CD14-positive monocyte (primary cell): ENCODE results near the gene ELF1. TPM values are rescaled to one million over a fixed set of nuclear protein-coding genes. Genes with fewer than 3 reads are reported as not detected.

Experiments used
- DNase-seq, 3 donors: peaks; one replicate each; pipeline ENCODE4 v3.0.0-alpha.2; 2011 to 2022
- H2AFZ ChIP-seq: 2 replicates; pipeline ENCODE4 v1.6.0; 2012; ENCODE audit warnings: mild to moderate bottlenecking, low read depth, low read length, inconsistent platforms; ENCODE audit not compliant: insufficient read depth, poor library complexity, severe bottlenecking
- H3K27ac ChIP-seq, 2 donors: 1 replicate in 1 of 2; 2 replicates in 1 of 2; pipeline ENCODE4 v1.5.1; 2012 to 2013; ENCODE audit warnings: low read length in 2 of 2, control low read depth in 1 of 2, inconsistent platforms in 1 of 2, low read depth in 1 of 2, mild to moderate bottlenecking in 1 of 2
- H3K27me3 ChIP-seq, 2 donors: one replicate each; pipeline versions ENCODE4 v1.6.0 to v1.6.1; 2011 to 2013; ENCODE audit warnings: low read length in 2 of 2; ENCODE audit not compliant: control insufficient read depth in 2 of 2, insufficient read depth in 2 of 2
- H3K36me3 ChIP-seq, 2 donors: replicated peaks in 1 of 2; 1 replicate in 1 of 2; 2 replicates in 1 of 2; pipeline versions ENCODE4 v1.5.1 to v1.6.1; 2012 to 2013; ENCODE audit warnings: low read length in 2 of 2, control low read depth in 1 of 2, inconsistent platforms in 1 of 2, mild to moderate bottlenecking in 1 of 2; ENCODE audit not compliant: insufficient read depth in 2 of 2, control insufficient read depth in 1 of 2
- H3K4me1 ChIP-seq, 2 donors: 1 replicate in 1 of 2; 2 replicates in 1 of 2; pipeline versions ENCODE4 v1.5.1 to v1.6.1; 2012 to 2013; ENCODE audit warnings: low read length in 2 of 2, control low read depth in 1 of 2, inconsistent platforms in 1 of 2, mild to moderate bottlenecking in 1 of 2, moderate library complexity in 1 of 2; ENCODE audit not compliant: insufficient read depth in 2 of 2, control insufficient read depth in 1 of 2
- H3K4me2 ChIP-seq: replicated peaks from 2 replicates; pipeline ENCODE3; 2012; ENCODE audit warnings: low read length, moderate library complexity, mild to moderate bottlenecking; ENCODE audit not compliant: poor library complexity, severe bottlenecking; ENCODE audit errors: extremely low read depth
- H3K4me3 ChIP-seq, 3 experiments: fragments of 200-600 bp in 1 of 3; sonication (generic) in 1 of 3; replicated peaks in 1 of 3; 1 replicate in 2 of 3; 2 replicates in 1 of 3; pipeline ENCODE4 v1.5.1; 2011 to 2013; ENCODE audit warnings: low read length in 3 of 3, mild to moderate bottlenecking in 3 of 3, control low read depth in 2 of 3, low read depth in 2 of 3, inconsistent platforms in 1 of 3, moderate library complexity in 1 of 3
- H3K79me2 ChIP-seq: 2 replicates; pipeline ENCODE4 v1.6.0; 2012; ENCODE audit warnings: mild to moderate bottlenecking, control low read depth, inconsistent platforms, low read length, moderate library complexity; ENCODE audit not compliant: insufficient read depth
- H3K9ac ChIP-seq: 2 replicates; pipeline ENCODE4 v1.6.0; 2017; ENCODE audit warnings: low read length, mild to moderate bottlenecking; ENCODE audit not compliant: insufficient read depth, poor library complexity, severe bottlenecking
- H3K9me3 ChIP-seq, 2 donors: replicated peaks in 1 of 2; 1 replicate in 1 of 2; 2 replicates in 1 of 2; pipeline versions ENCODE4 v1.5.1 to v1.6.1; 2012 to 2013; ENCODE audit warnings: low read length in 2 of 2, control low read depth in 1 of 2; ENCODE audit not compliant: control insufficient read depth in 1 of 2, insufficient read depth in 1 of 2
- H4K20me1 ChIP-seq: 2 replicates; pipeline ENCODE4 v1.6.0; 2012; ENCODE audit warnings: mild to moderate bottlenecking, low read length, control low read depth, moderate library complexity; ENCODE audit not compliant: insufficient read depth
- H3K27ac Mint-ChIP-seq, 7 donors: one replicate each; pipeline ENCODE4 v1.8.0; 2020; ENCODE audit warnings: mild to moderate bottlenecking in 7 of 7, mixed read lengths in 7 of 7, moderate library complexity in 6 of 7, inconsistent platforms in 2 of 7
- H3K27me3 Mint-ChIP-seq, 3 donors: one replicate each; pipeline ENCODE4 v1.8.0; 2021 to 2022; ENCODE audit warnings: low read depth in 3 of 3, mild to moderate bottlenecking in 3 of 3, mixed read lengths in 3 of 3, moderate library complexity in 3 of 3, inconsistent platforms in 1 of 3
- H3K36me3 Mint-ChIP-seq, 2 donors: one replicate each; pipeline ENCODE4 v1.8.0; 2020; ENCODE audit warnings: mixed read lengths in 2 of 2, inconsistent platforms in 1 of 2, mild to moderate bottlenecking in 1 of 2
- H3K4me1 Mint-ChIP-seq: one replicate; pipeline ENCODE4 v1.8.0; 2020; ENCODE audit warnings: mild to moderate bottlenecking, mixed read lengths
- H3K4me3 Mint-ChIP-seq, 2 donors: one replicate each; pipeline ENCODE4 v1.8.0; 2020; ENCODE audit warnings: mild to moderate bottlenecking in 2 of 2, mixed read lengths in 2 of 2, moderate library complexity in 1 of 2
- H3K9me3 Mint-ChIP-seq, 7 donors: one replicate each; pipeline ENCODE4 v1.8.0; 2020 to 2022; ENCODE audit warnings: mixed read lengths in 7 of 7, mild to moderate bottlenecking in 6 of 7, moderate library complexity in 6 of 7, inconsistent platforms in 2 of 7
- CTCF ChIP-seq: fragments of 200-600 bp; IDR thresholded peaks from one replicate; pipeline ENCODE4 v1.8.0; 2022; ENCODE audit warnings: antibody characterized with exemption, mild to moderate bottlenecking
- WGBS: methylation state at CpG from one replicate; pipeline ENCODE4 v1.1.5; 2013; ENCODE audit warnings: missing lambda C conversion rate; ENCODE audit not compliant: insufficient coverage; 5-methylcytosine and 5-hydroxymethylcytosine counted together
- intact Hi-C, 2 donors: fragments of 100-400 bp; cut with micrococcal nuclease; formaldehyde crosslinking; loops; one replicate each; pipeline versions ENCODE4 v1.15.0 to v1.15.1; 2023
- polyA plus RNA-seq, 3 donors: library from polyadenylated mRNA; depleted of rRNA in 1 of 3; unstranded in 2 of 3; stranded (reverse) in 1 of 3; fragments of 300-500 nt in 2 of 3; fragments of >200 nt in 1 of 3; fragmentation: Illumina TruSeq in 2 of 3; gene quantifications; 1 replicate in 2 of 3; 2 replicates in 1 of 3; pipeline ENCODE4 v1.2.3, GENCODE V29; 2012 to 2021

The ELF1 gene
- polyA plus RNA-seq, 3 donors = 63.1 to 83.3 (median 83.3) TPM

- H3K9ac ChIP-seq = no peak overlapping the region
- H3K4me3 Mint-ChIP-seq = no peak overlapping the region
- intact Hi-C loops = no loop called here
These were observed 72.6 kb downstream of the ELF1 start for GRCh38 chr13:40946485-40946884.

GRCh38 chr13:40943073-40943472 is 76.0 kb downstream of the ELF1 start:
- Mint-ChIP-seq H3K4me3 (no peak overlapping the region), H3K9me3 (no peaks in the 10 kb centered on the region), H3K4me1 (peaks cover 2% of the 10 kb centered on the region), H3K27me3 (no peaks in the 10 kb centered on the region), H3K27ac (peak overlapping the region in 2 of 7 donors; percentile 15 to 66), H3K36me3 (peaks cover 81 to 99% of the 10 kb centered on the region in 2 donors)
- Histone ChIP-seq H3K4me1 (no peaks in the 10 kb centered on the region), H3K27ac (peak overlapping the region in 1 of 2 donors; percentile 15), H3K9ac (no peak overlapping the region), H3K27me3 (no peaks in the 10 kb centered on the region), H3K4me2 (no peak overlapping the region), H3K4me3 (no peak overlapping the region), H4K20me1 (peaks cover 100% of the 10 kb centered on the region), H2AFZ (no peak overlapping the region), H3K79me2 (peaks cover 100% of the 10 kb centered on the region), H3K9me3 (no peaks in the 10 kb centered on the region), H3K36me3 (peaks cover 91 to 98% of the 10 kb centered on the region in 2 donors)
- no peak for DNase-seq
- intact Hi-C loops = no loop called here
- TF ChIP-seq CTCF = no peak

More at GRCh38 chr13:40946485-40946884, 72.6 kb downstream of the ELF1 start:
- H3K27me3 ChIP-seq = no peaks in the 10 kb centered on the region
- H3K4me1 Mint-ChIP-seq = no peaks in the 10 kb centered on the region
- H4K20me1 ChIP-seq = peaks cover 100% of the 10 kb centered on the region
- H3K27me3 Mint-ChIP-seq = no peaks in the 10 kb centered on the region
- peak overlapping the region in 6 of 7 donors; percentile 9 to 77 (median 54) for H3K27ac Mint-ChIP-seq
- no peaks in the 10 kb centered on the region for H3K9me3 Mint-ChIP-seq
- peaks cover 100% of the 10 kb centered on the region for H3K79me2 ChIP-seq
- no peaks in the 10 kb centered on the region for H3K4me1 ChIP-seq
- H3K4me3 ChIP-seq = no peak overlapping the region
- H3K9me3 ChIP-seq = no peaks in the 10 kb centered on the region
- H3K36me3 ChIP-seq = peaks cover 92 to 100% of the 10 kb centered on the region in 2 donors
- H3K27ac ChIP-seq = peak overlapping the region in 1 of 2 donors; percentile 40
- H3K4me2 ChIP-seq = no peak overlapping the region
- peaks cover 81 to 94% of the 10 kb centered on the region in 2 donors for H3K36me3 Mint-ChIP-seq
- no peak for TF ChIP-seq CTCF
- WGBS = no CpG with 5 or more reads among the region's 1 CpG
- DNase-seq = no peak
- no peak overlapping the region for H2AFZ ChIP-seq
